Measurements from ENCODE around the gene ZIK1. TPM values are rescaled to one million over a fixed set of nuclear protein-coding genes. Genes with fewer than 3 reads are reported as not detected.

Gene ZIK1
- total and polyA plus RNA-seq, 2 experiments from 2014 or later, result 3.8 to 7.1 TPM

- Histone ChIP-seq H3K27me3 (no peaks in the 10 kb centered on the region), H3K36me3 (replicated peaks; ENCODE audit: insufficient read depth, low read depth) (peaks cover 9% of the 10 kb centered on the region), H3K9me2 (replicated peaks; ENCODE audit: insufficient read depth) (no peaks in the 10 kb centered on the region), H2AFZ (no peak overlapping the region), H3K4me3 (no peak overlapping the region), H4K20me1 (ENCODE audit: insufficient read depth, poor library complexity, severe bottlenecking) (no peaks in the 10 kb centered on the region), H3K4me2 (no peak overlapping the region), H3K79me2 (peaks cover 13% of the 10 kb centered on the region), H3K9me3 (ENCODE audit: low read depth) (peaks cover 22% of the 10 kb centered on the region), H3K27ac (no peak overlapping the region), H3K4me1 (ENCODE audit: insufficient read depth) (peaks cover 9% of the 10 kb centered on the region)
- WGBS (ENCODE audit: low lambda C conversion rate, missing lambda C conversion rate), result 93% methylated on average over 1 of the region's 1 CpG
- TF ChIP-seq EZH2phosphoT487 (IDR thresholded peaks at IDR 0.05; ENCODE audit: low read depth, severe bottlenecking, unreplicated experiment), result no peak
- no peak for TF ChIP-seq EZH2 (IDR thresholded peaks at IDR 0.05; ENCODE audit: borderline replicate concordance)
- TF ChIP-seq, protein P1, sequence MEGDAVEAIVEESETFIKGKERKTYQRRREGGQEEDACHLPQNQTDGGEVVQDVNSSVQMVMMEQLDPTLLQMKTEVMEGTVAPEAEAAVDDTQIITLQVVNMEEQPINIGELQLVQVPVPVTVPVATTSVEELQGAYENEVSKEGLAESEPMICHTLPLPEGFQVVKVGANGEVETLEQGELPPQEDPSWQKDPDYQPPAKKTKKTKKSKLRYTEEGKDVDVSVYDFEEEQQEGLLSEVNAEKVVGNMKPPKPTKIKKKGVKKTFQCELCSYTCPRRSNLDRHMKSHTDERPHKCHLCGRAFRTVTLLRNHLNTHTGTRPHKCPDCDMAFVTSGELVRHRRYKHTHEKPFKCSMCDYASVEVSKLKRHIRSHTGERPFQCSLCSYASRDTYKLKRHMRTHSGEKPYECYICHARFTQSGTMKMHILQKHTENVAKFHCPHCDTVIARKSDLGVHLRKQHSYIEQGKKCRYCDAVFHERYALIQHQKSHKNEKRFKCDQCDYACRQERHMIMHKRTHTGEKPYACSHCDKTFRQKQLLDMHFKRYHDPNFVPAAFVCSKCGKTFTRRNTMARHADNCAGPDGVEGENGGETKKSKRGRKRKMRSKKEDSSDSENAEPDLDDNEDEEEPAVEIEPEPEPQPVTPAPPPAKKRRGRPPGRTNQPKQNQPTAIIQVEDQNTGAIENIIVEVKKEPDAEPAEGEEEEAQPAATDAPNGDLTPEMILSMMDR (IDR thresholded peaks at IDR 0.05; ENCODE audit: poor library complexity), result no peak
- no peak for DNase-seq (ENCODE audit: low spot score)
Measured at GRCh38 chr19:57587529-57587928, 3.6 kb downstream of the ZIK1 start.

DNA sequence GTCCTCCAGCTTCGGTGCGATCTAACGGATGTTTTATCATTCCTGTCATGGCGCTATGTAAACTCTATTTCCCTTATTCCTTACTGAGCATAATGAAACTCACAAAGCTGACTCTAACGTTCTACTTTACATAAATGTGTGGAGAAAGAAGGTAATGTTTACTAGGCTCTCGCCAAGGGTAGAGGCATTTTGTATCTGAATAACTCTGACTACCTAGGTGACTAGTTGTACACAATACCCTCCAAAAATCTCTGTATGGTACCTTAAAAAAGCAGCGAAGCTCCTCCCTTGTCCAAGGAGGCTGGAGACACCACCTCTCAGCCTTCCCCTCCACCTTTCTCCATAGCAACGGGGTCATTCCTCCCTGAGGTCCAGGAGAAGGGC is 15.4 kb downstream of the ZIK1 start:
- no peak overlapping the region for H3K27ac ChIP-seq

DNA sequence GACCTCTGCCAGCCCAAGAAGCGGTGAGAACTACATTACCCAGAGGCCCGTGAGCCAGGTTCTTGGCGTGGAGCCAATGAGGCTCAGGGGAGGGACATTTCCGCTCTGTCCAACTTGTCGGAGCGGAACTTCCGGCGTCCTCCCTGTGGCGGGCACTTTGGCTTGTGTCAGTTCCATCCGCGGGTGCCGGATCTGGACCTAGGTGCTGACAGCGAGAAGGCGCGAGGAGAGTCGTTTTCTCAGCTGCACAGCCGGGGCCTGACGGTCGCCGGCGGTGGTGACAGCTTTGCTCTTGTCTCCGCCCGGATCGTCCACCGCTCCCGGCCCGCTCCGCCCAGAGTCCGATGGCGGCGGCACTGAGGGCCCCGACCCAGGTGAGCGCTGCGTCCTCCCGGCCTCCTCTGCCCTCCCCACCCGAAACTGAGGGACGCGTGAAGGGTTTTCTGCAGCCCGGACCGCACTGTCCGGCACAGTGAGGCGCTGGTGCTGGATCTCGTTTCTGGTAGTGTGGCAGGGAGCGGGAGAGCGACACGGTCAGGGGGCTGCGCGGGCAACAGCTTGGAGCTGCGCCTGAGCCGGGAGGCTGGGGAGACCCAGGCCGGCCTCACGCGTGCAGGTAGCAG is 15.9 kb downstream of the ZIK1 start, which contains the start of gene ZNF530:
Gene ZNF530 (plus strand): TSS at position 125 of the 623 bp plus-strand sequence. CDS start 4,461 bp downstream, outside the sequence.
- Histone ChIP-seq H3K36me3 (replicated peaks; ENCODE audit: insufficient read depth, low read depth) (no peaks in the 10 kb centered on the region), H3K27ac (no peak within 1 kb of the TSS), H3K79me2 (peaks cover 8% of the 10 kb centered on the region), H4K20me1 (ENCODE audit: insufficient read depth, poor library complexity, severe bottlenecking) (no peaks in the 10 kb centered on the region), H3K9me3 (ENCODE audit: low read depth) (peaks cover 3% of the 10 kb centered on the region), H3K4me2 (peak within 1 kb of the TSS; percentile 95), H3K4me3 (peak within 1 kb of the TSS; percentile 73), H3K4me1 (ENCODE audit: insufficient read depth) (no peaks in the 10 kb centered on the region), H3K9me2 (replicated peaks; ENCODE audit: insufficient read depth) (no peaks in the 10 kb centered on the region), H2AFZ (peak within 1 kb of the TSS; percentile 91), H3K27me3 (no peaks in the 10 kb centered on the region)
- DNase-seq (ENCODE audit: low spot score), result peak; percentile 96
- WGBS (ENCODE audit: low lambda C conversion rate, missing lambda C conversion rate), result 1% methylated on average over 53 of the region's 53 CpGs
- TF ChIP-seq, protein P1 (IDR thresholded peaks at IDR 0.05; ENCODE audit: poor library complexity), result no peak
- no peak for TF ChIP-seq EZH2phosphoT487 (IDR thresholded peaks at IDR 0.05; ENCODE audit: low read depth, severe bottlenecking, unreplicated experiment)
- TF ChIP-seq EZH2 (IDR thresholded peaks at IDR 0.05; ENCODE audit: borderline replicate concordance), result no peak

More for the DNA sequence above, 15.4 kb downstream of the ZIK1 start:
- 67% methylated on average over 8 of the region's 8 CpGs for WGBS (ENCODE audit: low lambda C conversion rate, missing lambda C conversion rate)
- Histone ChIP-seq H3K4me1 (ENCODE audit: insufficient read depth) (no peaks in the 10 kb centered on the region), H3K79me2 (peaks cover 8% of the 10 kb centered on the region), H2AFZ (peak overlapping the region; percentile 69), H3K9me2 (replicated peaks; ENCODE audit: insufficient read depth) (no peaks in the 10 kb centered on the region), H3K4me2 (peak overlapping the region; percentile 95), H3K4me3 (no peak overlapping the region), H4K20me1 (ENCODE audit: insufficient read depth, poor library complexity, severe bottlenecking) (no peaks in the 10 kb centered on the region), H3K9me3 (ENCODE audit: low read depth) (peaks cover 5% of the 10 kb centered on the region), H3K27me3 (no peaks in the 10 kb centered on the region), H3K36me3 (replicated peaks; ENCODE audit: insufficient read depth, low read depth) (no peaks in the 10 kb centered on the region)
- no peak for TF ChIP-seq EZH2 (IDR thresholded peaks at IDR 0.05; ENCODE audit: borderline replicate concordance)
- no peak for TF ChIP-seq EZH2phosphoT487 (IDR thresholded peaks at IDR 0.05; ENCODE audit: low read depth, severe bottlenecking, unreplicated experiment)
- TF ChIP-seq, protein P1 (IDR thresholded peaks at IDR 0.05; ENCODE audit: poor library complexity), result no peak
- DNase-seq (ENCODE audit: low spot score), result no peak
